G401.6 (cell line): ENCODE data around the gene PTPRM.

Experiments used
- FAIRE-seq: peaks from 2 replicates; lab custom pipeline; 2012; peaks lifted over from hg19 to GRCh38; lab: Jason Lieb, UNC

Gene PTPRM

DNA sequence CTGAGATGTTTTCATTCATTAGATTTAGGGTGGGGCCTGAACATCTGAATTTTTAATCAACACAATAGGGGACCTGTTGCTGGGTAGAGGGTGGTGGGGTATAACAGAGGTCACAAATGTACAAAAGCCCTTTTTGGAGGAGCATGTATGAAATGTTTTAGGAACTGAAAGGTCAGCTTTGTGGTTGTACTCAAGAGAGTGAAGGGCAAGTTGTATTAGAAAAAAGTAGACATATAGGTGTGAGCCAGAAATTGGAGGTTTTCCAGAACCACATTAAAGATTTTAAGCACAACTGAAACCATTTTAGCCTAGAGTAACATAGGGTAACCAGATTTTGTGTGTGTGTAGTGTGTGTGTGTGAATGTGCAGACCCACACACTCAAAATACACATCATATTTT, 62.3 kb downstream of the PTPRM start:
- FAIRE-seq: no peak

DNA sequence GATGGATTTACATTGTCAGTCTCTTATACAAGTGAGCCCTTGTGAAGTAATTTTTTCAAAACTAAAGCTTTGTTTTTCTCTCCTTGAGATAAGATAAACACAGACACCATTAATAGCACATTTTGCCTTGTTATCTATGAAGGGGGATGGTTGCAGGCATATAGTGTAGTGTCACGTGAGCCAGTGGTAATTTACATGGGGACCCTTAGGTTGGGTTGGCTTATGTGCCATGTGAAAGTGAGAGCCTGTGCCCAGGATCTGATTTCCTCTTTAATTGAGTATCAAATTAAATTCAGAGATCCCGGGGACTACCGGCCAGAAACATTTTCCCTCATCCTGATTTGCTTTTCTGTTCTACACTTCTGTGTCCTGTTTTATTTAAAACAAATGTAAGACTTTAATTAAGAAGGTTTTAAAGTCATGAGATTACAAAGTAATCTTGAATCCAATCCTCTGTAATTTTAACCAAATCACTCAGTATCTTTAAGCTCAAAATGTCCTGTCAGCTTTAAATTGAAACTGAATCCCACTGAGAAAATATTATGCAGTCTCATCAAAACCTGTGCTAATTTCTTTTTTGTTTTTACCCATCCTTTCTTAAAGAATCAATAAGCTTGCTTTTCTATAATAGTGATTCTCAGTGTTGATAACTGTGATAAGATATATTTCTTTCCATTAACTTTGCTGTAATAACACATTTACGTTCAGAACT, 63.8 kb downstream of the PTPRM start:
- no peak for FAIRE-seq

DNA sequence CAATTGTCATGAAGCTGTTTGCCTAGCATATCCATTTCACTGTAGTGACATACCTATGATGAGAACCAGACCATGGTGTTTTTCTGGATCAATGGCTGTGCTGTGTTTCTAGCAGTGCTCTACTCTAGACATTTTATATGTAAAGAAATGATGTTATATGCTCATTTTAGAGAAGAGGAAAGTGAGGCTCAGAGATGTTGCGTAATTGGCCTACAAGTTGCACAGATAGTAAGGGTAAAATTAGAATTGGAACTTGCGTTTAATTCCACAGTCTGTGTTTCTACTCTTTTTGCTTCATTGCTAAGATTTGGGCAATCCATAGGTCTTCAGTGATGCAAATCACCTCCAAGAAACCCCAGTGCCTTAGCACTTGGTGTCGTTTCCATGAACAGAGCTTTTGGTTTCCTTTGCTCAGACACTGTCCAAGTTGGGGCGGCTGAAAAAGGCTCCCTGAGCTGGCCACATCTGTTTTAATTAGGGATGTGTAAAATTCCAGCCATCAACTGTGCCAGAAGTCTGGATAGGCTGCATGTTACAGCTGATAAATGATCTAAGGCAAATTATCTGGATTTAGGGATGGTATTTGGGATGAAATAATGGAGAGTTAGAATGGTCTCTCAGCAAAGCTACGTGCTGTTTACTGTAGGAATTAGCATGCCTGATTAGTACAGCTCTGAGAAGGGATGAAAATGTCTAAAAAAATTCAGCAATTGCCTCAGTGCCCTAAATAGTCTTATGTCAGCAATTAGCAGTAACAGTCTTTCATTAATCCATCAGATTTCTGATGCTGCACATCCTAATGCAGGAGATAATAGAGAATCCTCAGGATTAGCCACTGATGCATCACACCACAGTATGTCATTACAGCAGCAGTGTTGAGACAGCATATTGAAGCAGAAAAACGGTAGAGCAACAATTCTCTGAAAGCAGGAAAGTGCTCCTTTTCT, 65.3 kb downstream of the PTPRM start:
- no peak for FAIRE-seq

GRCh38 chr18:7633171-7633570, 66.1 kb downstream of the PTPRM start:
- FAIRE-seq: no peak

- no peak for FAIRE-seq
These were observed 68.8 kb downstream of the PTPRM start for GRCh38 chr18:7635948-7636347.

GRCh38 chr18:7637269-7637668, 70.2 kb downstream of the PTPRM start:
- FAIRE-seq: no peak

DNA sequence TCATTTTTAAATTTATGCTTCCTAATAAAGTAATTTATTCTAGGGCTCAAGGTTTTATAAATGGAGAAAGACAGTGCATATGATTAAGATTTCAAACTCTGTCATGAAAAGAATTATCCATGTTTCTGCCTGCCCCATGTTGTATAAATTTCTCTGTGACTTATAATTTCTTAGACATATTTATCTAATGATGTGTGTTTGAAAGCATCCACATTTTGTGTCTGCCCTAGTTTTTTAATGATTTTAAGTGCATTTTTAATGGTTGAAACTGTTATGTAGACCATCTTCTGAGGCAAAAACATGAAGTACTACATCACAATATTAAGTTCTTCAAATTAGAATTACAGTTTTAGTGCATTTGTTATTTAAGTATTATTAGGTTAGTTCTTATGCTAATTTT, 71.2 kb downstream of the PTPRM start:
- no peak for FAIRE-seq

- no peak for FAIRE-seq
These were observed 74.7 kb downstream of the PTPRM start for GRCh38 chr18:7641813-7642212.

- no peak for FAIRE-seq
These were observed 75.3 kb downstream of the PTPRM start for GRCh38 chr18:7642331-7642890.

- FAIRE-seq: no peak
These were observed 78.6 kb downstream of the PTPRM start for GRCh38 chr18:7645756-7646155.

DNA sequence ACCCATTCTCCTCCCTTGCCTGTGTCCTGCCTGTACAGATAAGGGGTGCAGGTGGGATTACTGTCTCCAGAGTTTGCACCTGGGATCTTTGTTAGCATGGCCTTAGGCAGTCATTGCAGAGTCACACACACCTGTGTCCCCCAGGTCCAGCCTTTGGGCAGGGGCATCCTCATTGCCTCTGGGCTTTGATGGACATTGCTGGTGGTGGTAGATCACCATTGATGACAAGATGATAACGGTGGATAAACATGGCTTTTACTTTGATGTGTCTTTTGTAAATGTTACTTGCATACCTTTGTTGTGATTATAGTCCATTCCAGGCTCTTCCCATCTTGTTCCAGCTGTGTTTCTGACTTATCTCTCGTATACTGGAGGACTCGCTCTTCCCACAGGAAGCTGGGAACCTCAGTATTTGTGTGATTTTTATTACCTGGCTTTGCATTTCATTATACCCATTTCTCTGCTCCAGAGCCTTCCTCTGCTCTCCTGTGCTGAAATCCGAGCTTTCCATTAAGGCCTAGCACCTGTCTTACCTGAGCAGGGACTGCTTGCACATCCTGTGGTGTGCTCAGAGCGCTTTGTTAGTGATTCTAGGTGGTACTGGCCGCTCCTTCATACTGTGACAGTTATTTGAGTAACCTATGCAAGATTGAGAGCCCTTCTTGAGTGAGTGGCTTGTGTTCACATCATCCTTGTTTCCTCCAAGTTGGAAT, 79.2 kb downstream of the PTPRM start:
- FAIRE-seq: no peak

DNA sequence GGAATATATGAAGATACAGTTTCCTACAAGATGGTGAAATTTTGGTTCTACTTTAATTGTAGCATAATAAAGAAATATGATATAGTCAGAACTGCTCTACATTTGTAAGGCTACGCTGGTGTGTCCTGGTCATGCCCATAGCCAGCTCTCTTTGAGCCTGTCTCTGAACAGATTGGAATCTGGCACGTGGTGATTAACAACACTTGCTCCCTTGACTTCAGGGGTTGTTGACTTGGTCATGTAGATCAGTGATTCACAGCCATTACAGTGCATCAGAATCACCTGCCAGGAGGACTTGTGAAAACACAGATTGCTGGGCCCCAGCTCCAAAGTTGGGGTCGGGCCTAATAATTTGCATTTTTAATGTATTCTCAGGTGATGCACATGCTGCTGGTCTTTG, 80.4 kb downstream of the PTPRM start:
- no peak for FAIRE-seq

- FAIRE-seq: no peak
These were observed 89.9 kb downstream of the PTPRM start for GRCh38 chr18:7657050-7657449.

GRCh38 chr18:7657937-7658336, 90.8 kb downstream of the PTPRM start:
- FAIRE-seq: no peak

GRCh38 chr18:7658701-7659100, 91.6 kb downstream of the PTPRM start:
- FAIRE-seq: no peak

DNA sequence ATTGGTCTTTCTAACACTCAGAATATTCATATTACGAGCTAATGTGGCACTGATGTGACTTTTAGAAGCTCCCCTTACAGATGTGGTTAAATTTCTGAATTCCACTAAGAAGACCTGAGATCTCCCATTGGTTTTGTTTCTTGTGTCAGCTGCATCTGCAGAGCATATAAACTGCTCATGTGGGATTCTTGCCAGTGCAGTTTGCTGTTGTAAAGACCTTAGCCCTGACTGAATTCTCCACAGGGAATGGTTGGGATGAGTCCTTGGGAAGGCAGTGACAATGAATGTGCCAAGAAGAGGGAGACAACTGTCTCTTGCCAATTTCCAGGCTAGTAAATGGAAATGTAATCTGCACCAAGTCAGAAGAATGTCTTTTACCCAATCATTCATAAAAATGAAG, 94.1 kb downstream of the PTPRM start:
- FAIRE-seq: no peak

- no peak for FAIRE-seq
These were observed 95.8 kb downstream of the PTPRM start for GRCh38 chr18:7662866-7663265.

GRCh38 chr18:7663366-7664312, 96.5 kb downstream of the PTPRM start:
- no peak for FAIRE-seq

DNA sequence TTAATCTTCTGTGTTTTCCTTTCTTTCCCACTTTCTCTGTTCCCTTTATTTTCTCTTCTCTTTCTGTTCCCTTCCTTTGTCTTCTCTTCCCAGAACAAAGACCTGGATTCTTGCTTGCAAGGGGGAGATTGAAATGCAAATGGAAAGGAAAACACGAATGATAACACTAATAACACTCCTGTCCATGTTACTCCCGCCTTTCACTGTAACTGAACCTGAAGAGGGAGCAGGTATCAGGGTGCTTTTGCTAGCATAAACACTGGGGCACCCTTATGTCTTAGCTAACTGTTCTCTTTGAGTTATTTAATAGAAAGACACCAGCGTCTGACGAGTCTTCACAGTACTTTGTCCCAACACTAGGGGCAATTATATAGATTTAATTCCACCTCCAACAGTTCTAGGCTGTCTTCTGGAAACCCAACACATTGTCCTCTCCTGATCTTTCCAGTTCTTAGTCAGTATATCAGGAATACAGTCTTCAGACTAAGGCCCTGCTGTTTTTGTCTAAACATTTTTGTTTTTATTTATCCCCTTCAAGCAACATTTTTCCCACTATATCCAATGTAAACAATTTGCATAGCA, 99.2 kb downstream of the PTPRM start:
- FAIRE-seq: no peak

GRCh38 chr18:7668392-7668791, 101.3 kb downstream of the PTPRM start:
- no peak for FAIRE-seq

GRCh38 chr18:7669361-7669760, 102.2 kb downstream of the PTPRM start:
- FAIRE-seq: no peak
